Endothelial cell of umbilical vein (primary cell): Measurements from ENCODE around the gene AGAP3.
A peak's percentile ranks its signal among the peaks of the same experiment; 100 is the strongest.

Source experiments
- CTCF ChIP-seq, 2 donors: IDR thresholded peaks; 1 replicate in 1 of 2; 2 replicates in 1 of 2; pipeline ENCODE4 v1.5.1; 2011; ENCODE audit warnings: low read length in 2 of 2, mild to moderate bottlenecking in 2 of 2, moderate library complexity in 2 of 2, control low read depth in 1 of 2, inconsistent platforms in 1 of 2, low read depth in 1 of 2; ENCODE audit not compliant: insufficient read depth in 1 of 2; ENCODE audit errors: extremely low read depth in 1 of 2
- FOS ChIP-seq: IDR thresholded peaks from 2 replicates; pipeline ENCODE4 v1.6.1; 2011; ENCODE audit warnings: mild to moderate bottlenecking, low read length, moderate library complexity, borderline replicate concordance; ENCODE audit not compliant: insufficient read depth

DNA sequence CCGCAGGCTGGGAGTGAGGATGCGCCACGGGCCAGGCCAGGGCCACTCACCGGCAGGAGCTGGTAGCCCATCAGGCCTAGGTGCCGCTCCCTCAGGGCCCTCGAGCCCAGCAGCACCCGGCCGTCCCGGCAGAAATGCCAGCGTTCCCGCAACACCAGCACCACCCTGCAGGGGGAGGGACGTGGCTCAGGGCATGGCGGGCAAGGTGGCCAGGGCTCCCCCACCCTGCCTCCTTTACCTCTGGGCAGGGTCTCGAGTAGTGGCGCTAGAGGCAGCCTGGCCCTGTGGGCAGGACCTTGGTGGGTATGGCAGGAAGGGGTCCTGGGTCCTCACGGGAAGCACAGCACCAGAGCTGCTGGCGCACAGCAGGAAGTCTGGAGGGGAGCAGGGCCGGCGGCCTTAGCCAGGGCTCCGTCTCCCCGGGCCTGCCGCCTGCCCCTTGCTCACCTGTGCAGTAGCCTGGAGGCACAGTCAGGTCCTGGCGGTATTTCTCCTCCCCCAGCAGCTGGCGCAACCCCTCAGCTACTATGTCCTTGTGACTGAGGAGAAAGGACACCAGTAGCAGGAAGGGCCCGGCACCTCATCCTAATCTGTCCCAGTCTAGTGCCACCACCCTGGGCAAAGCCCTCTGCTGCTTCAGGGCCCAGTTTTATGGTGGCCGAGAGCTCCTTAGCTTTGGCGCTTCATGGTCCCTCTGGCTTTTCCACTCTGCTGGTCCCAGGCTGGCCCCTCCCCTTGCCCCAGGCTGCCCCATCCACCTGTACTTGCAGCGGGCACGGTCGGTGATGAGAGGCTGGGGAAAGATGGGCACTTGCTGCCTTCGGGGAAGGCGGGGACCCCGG lies 9.2 kb upstream of the AGAP3 start:
- TF ChIP-seq CTCF (IDR thresholded peaks at IDR 0.05; ENCODE audit: extremely low read depth in 1 of 2, insufficient read depth in 1 of 2, low read depth in 1 of 2, low read length in 2 of 2) (peak; percentile 33 to 55), FOS (no peak)
